Caco-2 (cell line): Measurements from ENCODE around the gene FLAD1. TPM values are rescaled to one million over a fixed set of nuclear protein-coding genes. Genes with fewer than 3 reads are reported as not detected.

Source experiments
- BruUV-seq: library from RNA; stranded (reverse); fragments of 400-500 nt; replicated peaks from 2 replicates; lab custom pipeline; 2021; lab: Mats Ljungman, UMichigan
- CTCF ChIA-PET: fragments of 300-600 bp; sonication (Branson Sonifier 250); formaldehyde crosslinking; loops from one replicate; lab custom pipeline; 2022; ENCODE audit warnings: antibody characterized with exemption; lab: Charles Lee
- POLR2A ChIA-PET: fragments of 300-600 bp; sonication (Branson Sonifier 250); formaldehyde crosslinking; loops from one replicate; lab custom pipeline; 2022; ENCODE audit warnings: antibody characterized with exemption; lab: Charles Lee
- DNase-seq, 2 experiments: peaks; one replicate each; pipeline versions ENCODE4 v3.0.0 to v3.0.0-alpha.2; 2020 to 2022
- H3K27me3 ChIP-seq: replicated peaks from 2 replicates; pipeline ENCODE4 v1.6.0; 2011; ENCODE audit warnings: low read length; ENCODE audit not compliant: control insufficient read depth, insufficient read depth
- H3K36me3 ChIP-seq: 2 replicates; pipeline ENCODE4 v1.5.1; 2011; ENCODE audit warnings: low read length; ENCODE audit not compliant: control insufficient read depth, insufficient read depth
- H3K4me1 ChIP-seq: fragments of 250-450 bp; sonication (Bioruptor Pico); 2 replicates; pipeline ENCODE4 v1.5.1; 2020; ENCODE audit warnings: mild to moderate bottlenecking
- H3K4me3 ChIP-seq: 2 replicates; pipeline ENCODE4 v1.5.1; 2011; ENCODE audit warnings: low read depth, mild to moderate bottlenecking, control low read depth, low read length
- H3K9me3 ChIP-seq: fragments of 250-450 bp; sonication (Bioruptor Pico); 2 replicates; pipeline ENCODE4 v1.5.1; 2020; ENCODE audit warnings: mild to moderate bottlenecking, moderate library complexity
- H3K27ac Mint-ChIP-seq: one replicate; pipeline ENCODE4 v1.8.0; 2022; ENCODE audit warnings: mixed read lengths; ENCODE audit not compliant: unreplicated experiment
- H3K27me3 Mint-ChIP-seq: one replicate; pipeline ENCODE4 v1.8.0; 2022; ENCODE audit warnings: mixed read lengths; ENCODE audit not compliant: insufficient read depth, unreplicated experiment
- H3K36me3 Mint-ChIP-seq: one replicate; pipeline ENCODE4 v1.8.0; 2022; ENCODE audit warnings: mild to moderate bottlenecking, mixed read lengths; ENCODE audit not compliant: insufficient read depth, unreplicated experiment
- H3K4me1 Mint-ChIP-seq: one replicate; pipeline ENCODE4 v1.8.0; 2022; ENCODE audit warnings: low read depth, mixed read lengths; ENCODE audit not compliant: unreplicated experiment
- H3K4me3 Mint-ChIP-seq: one replicate; pipeline ENCODE4 v1.8.0; 2022; ENCODE audit warnings: mild to moderate bottlenecking, moderate library complexity, mixed read lengths; ENCODE audit not compliant: unreplicated experiment
- H3K9me3 Mint-ChIP-seq: one replicate; pipeline ENCODE4 v1.8.0; 2022; ENCODE audit warnings: mixed read lengths; ENCODE audit not compliant: unreplicated experiment
- intact Hi-C: fragments of 100-400 bp; cut with micrococcal nuclease; formaldehyde crosslinking; loops from one replicate; pipeline ENCODE4 v1.10.0; 2022; ENCODE audit not compliant: unreplicated experiment
- total RNA-seq: library from RNA; stranded (reverse); gene quantifications from 2 replicates; pipeline ENCODE4 v1.2.3, GENCODE V29; 2022
- TF ChIP-seq, protein P1 (sequence below), 2 experiments: fragments of 200-600 bp in 1 of 2; IDR thresholded peaks; 1 replicate in 1 of 2; 2 replicates in 1 of 2; pipeline versions ENCODE4 v1.5.1 to v1.8.0; 2011 to 2022; ENCODE audit warnings: antibody characterized with exemption in 1 of 2, control low read depth in 1 of 2, inconsistent platforms in 1 of 2, low read depth in 1 of 2, low read length in 1 of 2, mild to moderate bottlenecking in 1 of 2, moderate library complexity in 1 of 2; ENCODE audit not compliant: insufficient read depth in 1 of 2, severe bottlenecking in 1 of 2, unreplicated experiment in 1 of 2

The FLAD1 gene
- total RNA-seq, 1 experiment from 2014 or later = 51.3 TPM

DNA sequence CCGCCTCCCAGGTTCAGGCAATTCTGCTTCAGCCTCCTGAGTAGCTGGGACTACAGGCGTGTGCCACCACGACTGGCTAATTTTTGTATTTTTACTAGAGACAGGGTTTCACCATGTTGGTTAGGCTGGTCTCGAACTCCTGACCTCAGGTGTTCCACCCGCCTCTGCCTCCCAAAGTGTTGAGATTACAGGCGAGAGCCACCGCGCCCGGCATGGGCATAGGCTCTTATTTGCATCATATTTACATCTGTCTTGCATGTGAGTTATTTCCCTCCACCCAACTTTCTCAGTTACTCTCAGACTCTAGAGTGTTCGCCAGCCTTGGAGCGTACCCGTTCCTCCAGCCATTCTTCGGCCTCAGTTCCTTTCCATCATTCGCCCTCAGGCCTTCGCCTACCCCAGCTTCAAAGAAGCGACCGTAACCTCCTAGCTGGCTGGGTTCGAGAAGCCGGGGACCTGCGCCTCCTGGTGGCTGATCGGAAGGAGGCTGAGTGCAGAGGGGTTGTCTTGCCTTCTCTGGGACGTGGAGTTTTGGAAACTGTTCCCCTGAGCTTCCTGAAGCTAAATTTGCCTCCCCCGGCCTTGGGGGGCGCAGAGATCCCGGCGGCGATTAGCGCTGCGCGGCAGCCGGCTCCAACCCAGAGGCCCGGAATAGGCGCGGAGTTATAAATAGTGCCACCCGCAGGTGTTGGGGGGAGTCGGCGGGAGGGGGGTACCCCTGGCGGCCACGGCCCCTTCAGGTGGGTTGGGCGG lies 15.8 kb downstream of the FLAD1 start:
- CTCF ChIA-PET = interaction anchor here (0.6 to 2.1 kb wide), 19 partner anchors 9 to 1860 kb away, joined by 3 to 43 read pairs (median 6); partner anchors contain the start of genes ADAM15, FLAD1, INSRR and PBXIP1
- Mint-ChIP-seq H3K9me3 (no peaks in the 10 kb centered on the region), H3K36me3 (peaks cover 34% of the 10 kb centered on the region), H3K27me3 (no peaks in the 10 kb centered on the region), H3K27ac (peak overlapping the region; percentile 96), H3K4me1 (peaks cover 26% of the 10 kb centered on the region), H3K4me3 (peak overlapping the region; percentile 96)
- 0 out of 2 replicates have a peak, but pooled peaks cover 5% of the 10 kb centered on the region for H3K4me1 ChIP-seq
- no peaks in the 10 kb centered on the region for H3K36me3 ChIP-seq
- BruUV-seq = no TSS peak
- H3K4me3 ChIP-seq = peak overlapping the region; percentile 92
- peak; percentile 84 to 86 for DNase-seq
- TF ChIP-seq, protein P1, sequence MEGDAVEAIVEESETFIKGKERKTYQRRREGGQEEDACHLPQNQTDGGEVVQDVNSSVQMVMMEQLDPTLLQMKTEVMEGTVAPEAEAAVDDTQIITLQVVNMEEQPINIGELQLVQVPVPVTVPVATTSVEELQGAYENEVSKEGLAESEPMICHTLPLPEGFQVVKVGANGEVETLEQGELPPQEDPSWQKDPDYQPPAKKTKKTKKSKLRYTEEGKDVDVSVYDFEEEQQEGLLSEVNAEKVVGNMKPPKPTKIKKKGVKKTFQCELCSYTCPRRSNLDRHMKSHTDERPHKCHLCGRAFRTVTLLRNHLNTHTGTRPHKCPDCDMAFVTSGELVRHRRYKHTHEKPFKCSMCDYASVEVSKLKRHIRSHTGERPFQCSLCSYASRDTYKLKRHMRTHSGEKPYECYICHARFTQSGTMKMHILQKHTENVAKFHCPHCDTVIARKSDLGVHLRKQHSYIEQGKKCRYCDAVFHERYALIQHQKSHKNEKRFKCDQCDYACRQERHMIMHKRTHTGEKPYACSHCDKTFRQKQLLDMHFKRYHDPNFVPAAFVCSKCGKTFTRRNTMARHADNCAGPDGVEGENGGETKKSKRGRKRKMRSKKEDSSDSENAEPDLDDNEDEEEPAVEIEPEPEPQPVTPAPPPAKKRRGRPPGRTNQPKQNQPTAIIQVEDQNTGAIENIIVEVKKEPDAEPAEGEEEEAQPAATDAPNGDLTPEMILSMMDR (IDR thresholded peaks at IDR 0.05; ENCODE audit: insufficient read depth in 1 of 2, low read depth in 1 of 2, low read length in 1 of 2, severe bottlenecking in 1 of 2, unreplicated experiment in 1 of 2) = peak; percentile 84 to 90
- H3K27me3 ChIP-seq = no peaks in the 10 kb centered on the region
- intact Hi-C loops = loop anchor here (1.0 kb wide), 1 partner anchor 25 kb away; the partner anchor contains the start of gene CKS1B
- H3K9me3 ChIP-seq = no peaks in the 10 kb centered on the region
- POLR2A ChIA-PET = interaction anchor here (0.6 to 2.1 kb wide), 8 partner anchors 16 to 137 kb away, joined by 3 to 75 read pairs (median 8); partner anchors contain the start of genes FLAD1, PBXIP1, PYGO2 and SHC1

DNA sequence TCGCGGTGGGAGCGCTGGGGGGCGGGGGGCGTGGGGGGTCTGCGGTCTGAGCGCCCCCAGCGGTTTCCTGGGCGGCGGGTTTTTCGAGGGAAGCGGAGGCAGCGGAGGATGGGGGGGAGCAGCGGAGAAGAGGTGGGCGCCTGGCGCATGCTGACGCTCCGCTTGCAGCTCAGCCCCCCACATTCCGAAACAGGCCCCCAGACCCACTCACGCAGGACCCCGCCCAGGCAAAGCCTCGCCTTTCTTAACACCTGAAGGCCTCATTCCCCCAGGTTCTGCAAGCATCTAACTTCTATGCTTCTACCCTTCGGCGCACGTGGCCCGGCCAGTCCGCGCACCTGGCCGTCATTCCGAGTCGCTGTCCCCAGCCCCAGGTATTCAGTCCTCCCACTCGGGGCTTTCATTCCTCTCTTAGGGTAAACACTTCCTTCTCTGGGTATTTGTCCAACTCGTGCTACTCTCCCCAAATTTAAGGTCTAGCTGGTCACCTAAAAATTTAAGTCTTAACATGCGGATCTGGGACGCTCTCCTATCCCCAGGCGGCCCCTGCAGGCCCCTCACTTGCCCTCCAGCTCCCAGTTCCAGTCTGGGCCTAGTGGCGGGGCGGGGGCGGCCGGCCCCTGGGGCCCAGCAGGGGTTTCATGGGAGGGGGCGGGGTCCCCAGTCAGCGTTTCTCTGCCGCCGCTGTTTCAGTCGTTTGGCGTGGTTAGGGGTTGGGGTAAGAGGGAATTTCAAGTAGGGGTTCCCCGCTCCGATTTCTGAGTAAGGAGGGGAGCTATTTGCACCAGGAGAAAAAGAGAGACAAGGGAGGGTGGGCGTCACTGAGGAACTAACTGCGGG lies 16.6 kb downstream of the FLAD1 start:
- peak; percentile 85 to 87 for DNase-seq
- Mint-ChIP-seq H3K36me3 (peaks cover 37% of the 10 kb centered on the region), H3K27me3 (no peaks in the 10 kb centered on the region), H3K4me1 (peaks cover 26% of the 10 kb centered on the region), H3K27ac (peak overlapping the region; percentile 96), H3K9me3 (no peaks in the 10 kb centered on the region), H3K4me3 (peak overlapping the region; percentile 96)
- Histone ChIP-seq H3K9me3 (no peaks in the 10 kb centered on the region), H3K27me3 (no peaks in the 10 kb centered on the region), H3K4me1 (peaks cover 11% of the 10 kb centered on the region; the same call in 1 of the 2 replicates), H3K36me3 (peaks cover 1% of the 10 kb centered on the region), H3K4me3 (peak overlapping the region; percentile 92)
- CTCF ChIA-PET = interaction anchor here (0.6 to 2.1 kb wide), 24 partner anchors 8 to 967 kb away, joined by 3 to 43 read pairs (median 5); partner anchors contain the start of genes ADAM15, FLAD1, PBXIP1 and PMVK
- POLR2A ChIA-PET = interaction anchor here (0.5 to 2.1 kb wide), 11 partner anchors 16 to 1129 kb away, joined by 3 to 75 read pairs (median 6); partner anchors contain the start of genes FLAD1, PBXIP1, PYGO2 and SHC1
- BruUV-seq = TSS peak; percentile 51
- TF ChIP-seq, protein P1 (IDR thresholded peaks at IDR 0.05; ENCODE audit: insufficient read depth in 1 of 2, low read depth in 1 of 2, low read length in 1 of 2, severe bottlenecking in 1 of 2, unreplicated experiment in 1 of 2) = no peak
- intact Hi-C loops = loop anchor here (1.0 to 5.0 kb wide), 6 partner anchors 16 to 441 kb away; partner anchors contain the start of genes CKS1B, EFNA1, FLAD1 and PYGO2
